Measurements from ENCODE around the gene A2M.

- TF ChIP-seq CTCF (conservative IDR thresholded peaks at IDR 0.05) (no peak), EZH2 (IDR thresholded peaks at IDR 0.05; ENCODE audit: low read depth) (no peak)
Measured at GRCh38 chr12:9122091-9122609, 6.4 kb upstream of the A2M start.

Measured in PC-9 (cell line).